SK-N-SH (cell line): ENCODE measurements around the gene CEP78.

ENCODE experiments used
- EP300 ChIP-seq, 2 experiments: IDR thresholded peaks; 2 replicates each; pipeline versions ENCODE4 v1.4.0 to v1.6.1; 2012; ENCODE audit warnings: borderline replicate concordance in 1 of 2, low read depth in 1 of 2, low read length in 1 of 2
- EZH2phosphoT487 ChIP-seq: fragments of 200-600 bp; sonication (generic); IDR thresholded peaks from 2 replicates; pipeline ENCODE4 v1.6.1; 2017; ENCODE audit warnings: low read depth, mixed run types, mild to moderate bottlenecking, antibody characterized with exemption, moderate library complexity, borderline replicate concordance
- NFIC ChIP-seq: IDR thresholded peaks from 2 replicates; pipeline ENCODE4 v1.4.0; 2012; ENCODE audit warnings: borderline replicate concordance
- NRF1 ChIP-seq: IDR thresholded peaks from 2 replicates; pipeline ENCODE4 v1.6.1; 2012; ENCODE audit warnings: low read depth, mild to moderate bottlenecking, low read length
- POLR2AphosphoS5 ChIP-seq: IDR thresholded peaks from 2 replicates; pipeline ENCODE4 v1.6.1; 2012; ENCODE audit warnings: low read depth, low read length
- RAD21 ChIP-seq: IDR thresholded peaks from 2 replicates; pipeline ENCODE4 v1.6.1; 2012; ENCODE audit warnings: mild to moderate bottlenecking, low read length
- YY1 ChIP-seq: IDR thresholded peaks from 2 replicates; pipeline ENCODE4 v1.4.0; 2012; ENCODE audit warnings: low read depth, mild to moderate bottlenecking
- TF ChIP-seq, protein P1 (sequence below): fragments of 150-350 bp; IDR thresholded peaks from 2 replicates; pipeline ENCODE4 v1.6.1; 2017; ENCODE audit warnings: antibody characterized with exemption, low read length, low read depth, borderline replicate concordance
- TF ChIP-seq, protein P2 (sequence below): fragments of 200-600 bp; sonication (generic); IDR thresholded peaks from 2 replicates; pipeline ENCODE4 v1.6.1; 2017; ENCODE audit warnings: antibody characterized with exemption, mild to moderate bottlenecking, moderate library complexity
- TF ChIP-seq, protein P3 (sequence below): IDR thresholded peaks from 2 replicates; pipeline ENCODE4 v1.4.0; 2012; ENCODE audit warnings: low read depth
- TF ChIP-seq, protein P4 (sequence below): fragments of 150-350 bp; IDR thresholded peaks from 2 replicates; pipeline ENCODE4 v1.6.1; 2016; ENCODE audit warnings: mild to moderate bottlenecking, low read depth, low read length

DNA sequence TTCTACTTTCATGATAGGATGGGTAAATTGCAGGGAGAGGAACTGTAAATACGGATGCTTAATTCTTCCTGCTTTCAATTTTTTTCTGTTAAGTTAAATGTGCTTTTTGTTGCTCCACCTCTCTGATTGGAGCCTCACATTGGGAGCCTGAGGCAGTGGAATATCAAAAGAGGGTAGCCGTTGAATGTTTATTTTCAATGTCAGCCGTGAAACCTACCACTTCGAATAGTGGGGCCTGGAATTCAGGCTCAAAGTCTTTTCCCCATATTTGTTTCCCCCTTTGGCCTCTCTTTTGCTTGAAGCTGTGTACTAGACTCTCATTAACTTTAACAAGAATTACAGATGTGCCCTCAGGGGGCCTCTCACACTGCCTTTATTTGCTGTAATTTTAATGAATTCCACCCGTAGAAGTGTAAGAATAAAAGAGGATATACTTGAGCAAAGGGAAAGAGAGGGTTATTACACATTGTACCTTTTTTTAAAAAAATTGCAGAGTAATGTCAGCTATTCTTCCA, 90.0 kb downstream of the CEP78 start:
- TF ChIP-seq NRF1 (no peak), EZH2phosphoT487 (no peak), EP300 (IDR thresholded peaks at IDR 0.05; ENCODE audit: borderline replicate concordance in 1 of 2, low read depth in 1 of 2, low read length in 1 of 2) (no peak; a peak in 1 of 4 replicates), POLR2AphosphoS5 (no peak), RAD21 (peak; percentile 9; the same call in 1 of the 2 replicates), YY1 (no peak), NFIC (no peak)
- TF ChIP-seq, protein P1, sequence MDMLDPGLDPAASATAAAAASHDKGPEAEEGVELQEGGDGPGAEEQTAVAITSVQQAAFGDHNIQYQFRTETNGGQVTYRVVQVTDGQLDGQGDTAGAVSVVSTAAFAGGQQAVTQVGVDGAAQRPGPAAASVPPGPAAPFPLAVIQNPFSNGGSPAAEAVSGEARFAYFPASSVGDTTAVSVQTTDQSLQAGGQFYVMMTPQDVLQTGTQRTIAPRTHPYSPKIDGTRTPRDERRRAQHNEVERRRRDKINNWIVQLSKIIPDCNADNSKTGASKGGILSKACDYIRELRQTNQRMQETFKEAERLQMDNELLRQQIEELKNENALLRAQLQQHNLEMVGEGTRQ: no peak
- TF ChIP-seq, protein P2, sequence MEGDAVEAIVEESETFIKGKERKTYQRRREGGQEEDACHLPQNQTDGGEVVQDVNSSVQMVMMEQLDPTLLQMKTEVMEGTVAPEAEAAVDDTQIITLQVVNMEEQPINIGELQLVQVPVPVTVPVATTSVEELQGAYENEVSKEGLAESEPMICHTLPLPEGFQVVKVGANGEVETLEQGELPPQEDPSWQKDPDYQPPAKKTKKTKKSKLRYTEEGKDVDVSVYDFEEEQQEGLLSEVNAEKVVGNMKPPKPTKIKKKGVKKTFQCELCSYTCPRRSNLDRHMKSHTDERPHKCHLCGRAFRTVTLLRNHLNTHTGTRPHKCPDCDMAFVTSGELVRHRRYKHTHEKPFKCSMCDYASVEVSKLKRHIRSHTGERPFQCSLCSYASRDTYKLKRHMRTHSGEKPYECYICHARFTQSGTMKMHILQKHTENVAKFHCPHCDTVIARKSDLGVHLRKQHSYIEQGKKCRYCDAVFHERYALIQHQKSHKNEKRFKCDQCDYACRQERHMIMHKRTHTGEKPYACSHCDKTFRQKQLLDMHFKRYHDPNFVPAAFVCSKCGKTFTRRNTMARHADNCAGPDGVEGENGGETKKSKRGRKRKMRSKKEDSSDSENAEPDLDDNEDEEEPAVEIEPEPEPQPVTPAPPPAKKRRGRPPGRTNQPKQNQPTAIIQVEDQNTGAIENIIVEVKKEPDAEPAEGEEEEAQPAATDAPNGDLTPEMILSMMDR: no peak
- TF ChIP-seq, protein P3, sequence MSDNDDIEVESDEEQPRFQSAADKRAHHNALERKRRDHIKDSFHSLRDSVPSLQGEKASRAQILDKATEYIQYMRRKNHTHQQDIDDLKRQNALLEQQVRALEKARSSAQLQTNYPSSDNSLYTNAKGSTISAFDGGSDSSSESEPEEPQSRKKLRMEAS: no peak
- TF ChIP-seq, protein P4, sequence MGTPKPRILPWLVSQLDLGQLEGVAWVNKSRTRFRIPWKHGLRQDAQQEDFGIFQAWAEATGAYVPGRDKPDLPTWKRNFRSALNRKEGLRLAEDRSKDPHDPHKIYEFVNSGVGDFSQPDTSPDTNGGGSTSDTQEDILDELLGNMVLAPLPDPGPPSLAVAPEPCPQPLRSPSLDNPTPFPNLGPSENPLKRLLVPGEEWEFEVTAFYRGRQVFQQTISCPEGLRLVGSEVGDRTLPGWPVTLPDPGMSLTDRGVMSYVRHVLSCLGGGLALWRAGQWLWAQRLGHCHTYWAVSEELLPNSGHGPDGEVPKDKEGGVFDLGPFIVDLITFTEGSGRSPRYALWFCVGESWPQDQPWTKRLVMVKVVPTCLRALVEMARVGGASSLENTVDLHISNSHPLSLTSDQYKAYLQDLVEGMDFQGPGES: no peak
